HG03064 (cell line): ENCODE measurements around the gene LPP.
"Not testable (repeated sequence)": the region's sequence is repeated elsewhere in the genome, so short reads cannot be mapped to it uniquely, and the experiment has no call there.

Experiments
- ATAC-seq: cut with Tn5 transposase; IDR thresholded peaks from one replicate; pipeline ENCODE4 v1.9.1; 2021; ENCODE audit warnings: low read depth; ENCODE audit not compliant: unreplicated experiment

The LPP gene

DNA sequence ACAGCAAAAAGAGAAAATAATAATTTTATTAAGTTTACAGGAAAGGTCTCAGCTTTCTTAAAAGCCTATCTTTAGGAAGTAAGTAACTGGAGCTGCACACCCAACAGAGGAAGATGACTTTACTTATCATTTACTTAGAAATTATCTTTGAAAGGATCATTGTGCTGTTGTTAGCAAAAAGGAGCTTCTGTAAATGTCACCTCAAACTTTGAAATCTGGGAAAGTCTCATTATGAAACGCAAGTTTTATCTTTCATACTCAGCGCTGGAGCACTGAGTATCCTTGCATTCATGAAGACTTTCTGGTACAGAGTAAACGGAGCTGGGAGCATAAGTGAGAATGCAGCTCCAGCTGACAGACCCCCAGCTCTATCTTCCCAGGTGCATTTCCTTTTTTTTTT, 526.6 kb downstream of the LPP start:
- ATAC-seq, result no peak

DNA sequence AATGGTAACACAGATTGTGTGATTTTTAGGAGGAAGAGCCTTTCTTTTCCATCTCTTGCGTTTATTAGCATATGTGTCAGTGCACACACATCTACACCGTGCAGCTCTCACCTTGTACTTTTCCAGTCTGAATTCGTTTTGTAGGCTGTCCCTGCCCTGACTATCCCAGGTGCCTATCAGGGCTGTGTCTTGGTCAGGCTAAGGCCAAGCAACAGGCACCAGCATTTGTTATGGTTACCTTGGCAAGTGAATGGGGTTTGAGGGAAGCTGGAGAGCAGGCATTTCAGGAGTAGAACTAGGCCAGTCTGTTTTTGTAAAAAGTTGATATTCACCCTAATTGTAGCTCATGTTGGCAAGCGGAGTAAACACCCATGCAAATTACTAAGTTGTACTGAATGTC, 528.4 kb downstream of the LPP start:
- no peak for ATAC-seq

DNA sequence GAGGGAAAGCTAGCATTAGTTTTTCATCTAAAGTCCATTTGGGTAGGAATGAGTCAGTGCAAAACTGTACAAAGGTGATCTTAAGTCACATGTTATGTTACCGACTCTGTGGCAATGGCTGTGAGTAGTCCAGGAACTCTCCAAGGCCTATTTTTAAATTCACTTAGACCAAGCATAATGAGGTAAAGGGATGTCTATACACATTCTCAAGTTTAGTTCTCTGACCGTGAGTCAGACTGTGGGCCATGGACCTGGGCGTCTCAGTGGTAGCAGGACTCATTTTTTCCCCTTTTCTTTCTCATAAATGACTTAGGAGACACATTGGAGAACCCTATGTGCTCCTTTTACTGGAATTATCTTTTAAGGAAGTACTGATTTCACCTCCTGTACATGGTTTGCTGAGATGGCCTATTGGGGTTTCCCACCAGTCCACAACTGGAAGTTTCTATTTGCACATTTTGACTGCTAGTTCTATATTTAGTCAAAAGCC, 529.1 kb downstream of the LPP start:
- no peak for ATAC-seq

DNA sequence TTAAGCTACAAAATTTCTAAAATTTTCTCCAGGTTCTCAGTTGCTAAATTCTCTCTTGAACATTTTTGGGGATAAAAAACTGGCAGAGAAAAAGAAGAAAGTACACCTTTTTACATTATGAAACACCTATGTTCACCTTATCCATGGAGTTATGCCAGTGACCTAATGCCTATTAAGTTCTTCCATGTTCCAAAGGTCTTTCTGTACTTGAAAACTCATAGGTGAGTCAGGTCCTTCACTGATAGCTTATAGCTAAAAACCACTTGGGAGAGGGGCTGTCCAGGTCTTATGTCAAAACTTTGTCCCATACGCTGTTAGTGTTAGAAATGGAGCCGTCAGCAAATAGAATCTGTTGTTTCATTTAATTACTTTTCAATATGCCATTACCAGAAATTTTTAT, 530.3 kb downstream of the LPP start:
- ATAC-seq, result no peak

DNA sequence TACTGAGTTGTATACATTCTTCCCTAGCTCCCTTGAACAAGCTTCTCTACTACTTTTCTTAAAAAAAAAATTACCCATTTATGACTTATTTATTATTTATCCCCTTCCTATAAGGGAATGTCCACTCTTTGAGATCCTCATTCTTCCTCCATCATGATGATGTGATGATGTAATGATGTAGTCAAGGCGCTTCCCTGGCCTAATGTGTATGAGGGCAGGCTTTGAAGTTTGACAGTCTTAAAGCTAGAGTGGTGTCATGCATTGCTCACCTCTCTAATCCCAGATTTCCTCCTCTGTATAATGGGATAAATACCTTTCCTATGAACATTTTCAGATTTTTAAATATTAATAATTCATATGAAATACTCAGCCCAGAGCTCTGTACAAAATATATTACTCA, 531.8 kb downstream of the LPP start:
- no peak for ATAC-seq

DNA sequence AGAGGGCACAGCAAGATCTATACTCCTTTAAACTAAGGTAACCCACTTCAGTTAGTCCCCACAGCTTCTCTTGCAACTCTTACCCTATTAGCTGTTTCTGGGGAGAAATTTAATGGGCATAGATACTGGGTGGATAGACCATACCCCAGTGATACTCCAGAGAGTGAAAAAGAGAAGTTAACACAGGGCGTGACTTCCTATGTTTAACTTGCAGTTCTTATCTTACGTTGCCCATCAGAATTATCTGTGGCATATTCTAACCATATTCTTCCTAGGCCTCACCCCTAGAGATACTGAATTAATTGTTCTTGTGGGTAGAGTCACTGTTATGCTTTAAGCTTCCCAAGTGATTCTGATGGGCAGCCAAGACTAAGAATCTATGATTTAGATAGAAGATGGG, 532.4 kb downstream of the LPP start:
- no peak for ATAC-seq

DNA sequence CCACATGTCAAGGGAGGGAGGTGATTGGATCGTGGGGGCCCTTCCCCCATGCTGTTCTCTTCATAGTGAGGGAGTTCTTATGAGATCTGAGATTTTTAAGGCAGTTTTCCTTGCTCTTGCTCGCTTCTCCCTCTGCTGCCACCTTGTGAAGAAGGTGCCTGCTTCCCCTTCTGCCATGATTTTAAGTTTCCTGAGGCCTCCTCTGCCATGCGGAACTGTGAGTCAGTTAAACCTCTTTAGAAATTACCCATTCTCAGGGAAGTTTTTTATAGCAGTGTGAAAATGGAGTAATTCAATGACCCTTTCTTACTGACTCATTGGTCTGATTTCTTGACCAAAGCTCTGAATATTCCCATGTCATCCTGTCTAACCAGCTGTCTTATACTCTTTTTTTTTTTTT, 533.4 kb downstream of the LPP start:
- no peak for ATAC-seq

DNA sequence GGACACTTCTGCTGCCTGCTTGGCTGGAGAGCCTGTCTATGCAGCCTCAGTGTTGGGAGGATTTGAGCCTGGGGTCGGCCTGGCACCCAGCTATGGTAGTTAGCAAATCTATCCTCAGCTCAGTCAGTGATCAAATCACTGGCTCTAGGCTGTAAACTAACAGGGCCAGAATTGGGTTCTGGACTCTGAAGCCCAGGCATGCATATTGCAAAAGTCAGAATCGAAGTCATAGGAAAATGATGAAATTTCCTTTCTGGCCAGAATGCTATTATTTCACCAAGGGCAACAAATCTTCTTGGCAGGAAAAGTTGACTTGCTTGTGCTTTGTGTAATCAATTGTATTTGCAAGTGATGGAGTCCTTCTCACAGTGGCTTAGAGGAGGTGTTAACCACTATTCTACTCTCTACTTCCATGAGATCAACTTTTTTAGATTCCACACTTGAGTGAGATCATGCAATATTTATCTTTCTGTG, 535.2 kb downstream of the LPP start:
- no peak for ATAC-seq

DNA sequence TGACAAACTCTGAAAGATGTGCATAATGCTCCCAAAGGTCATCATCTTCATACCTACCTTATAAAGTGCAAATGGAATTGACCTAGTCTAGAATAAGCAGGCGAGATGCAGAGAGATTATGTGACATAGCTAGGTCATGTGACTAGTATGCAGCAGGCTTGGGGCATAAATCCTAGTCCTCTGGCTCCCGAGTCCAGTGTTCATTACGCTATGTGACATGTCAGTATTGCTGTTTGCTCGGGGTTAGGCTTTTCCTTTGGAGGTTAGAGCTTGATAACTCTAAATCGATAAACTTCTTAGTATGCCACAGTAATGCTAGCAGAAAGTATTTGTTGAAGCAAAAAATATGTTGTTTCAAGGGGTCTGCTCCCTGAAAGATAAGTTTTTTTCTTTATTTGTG, 536.1 kb downstream of the LPP start:
- ATAC-seq, result no peak

DNA sequence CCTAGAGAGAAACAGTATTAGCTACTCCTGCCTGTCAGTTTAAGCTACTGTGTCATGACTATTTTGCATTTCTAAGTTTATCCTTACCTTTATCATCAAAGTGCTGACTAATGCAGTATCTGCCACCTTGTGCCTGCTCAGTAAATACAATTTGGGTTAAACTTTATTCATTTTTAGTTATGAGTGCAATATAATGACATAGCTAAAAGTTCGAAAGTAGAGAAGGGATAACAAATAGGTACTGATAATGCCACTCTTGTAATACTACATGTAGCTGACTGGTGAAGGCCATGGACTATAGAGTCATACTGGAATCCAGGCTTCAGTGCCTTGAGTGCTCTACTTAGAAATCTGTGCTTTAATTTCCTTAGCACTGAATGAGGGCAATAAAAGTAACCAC, 537.0 kb downstream of the LPP start:
- ATAC-seq, result no peak

DNA sequence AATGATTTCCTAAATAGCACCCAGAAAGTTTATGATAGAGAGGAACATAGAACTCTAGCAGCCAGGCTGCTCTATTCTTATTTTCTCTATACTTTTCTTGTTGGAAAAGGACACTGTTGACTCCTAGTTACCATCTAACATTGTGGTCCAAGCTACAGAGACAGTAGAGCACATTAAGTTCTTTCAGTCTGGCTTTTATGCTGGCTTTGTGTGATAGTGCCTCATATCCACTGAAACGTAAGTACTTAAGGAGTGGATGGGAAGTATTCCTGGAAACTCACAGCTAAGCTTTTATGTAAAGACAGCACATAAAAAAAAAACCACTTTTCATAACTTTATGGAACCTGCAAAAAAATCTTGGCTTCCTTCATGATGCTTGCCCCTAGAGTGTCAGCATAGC, 537.7 kb downstream of the LPP start:
- ATAC-seq, result no peak

DNA sequence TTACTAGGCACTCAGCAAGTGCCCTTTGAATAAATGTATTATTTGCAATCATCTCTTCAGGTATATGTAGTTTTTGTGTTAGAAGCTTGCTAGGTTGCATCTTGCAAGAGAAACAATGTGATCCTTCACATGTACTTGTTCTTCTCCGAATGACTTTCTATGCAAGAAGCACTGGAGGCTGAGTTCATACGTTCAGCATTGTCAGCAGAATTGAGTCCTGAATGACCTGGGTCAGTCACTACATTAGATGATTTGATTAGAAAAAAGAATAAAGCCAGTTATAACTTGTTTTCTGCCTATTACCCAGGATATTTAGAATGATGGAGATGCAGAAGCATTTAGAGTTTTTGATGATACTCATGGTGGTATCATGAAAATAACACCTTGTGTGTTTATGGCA, 538.7 kb downstream of the LPP start:
- ATAC-seq, result no peak

DNA sequence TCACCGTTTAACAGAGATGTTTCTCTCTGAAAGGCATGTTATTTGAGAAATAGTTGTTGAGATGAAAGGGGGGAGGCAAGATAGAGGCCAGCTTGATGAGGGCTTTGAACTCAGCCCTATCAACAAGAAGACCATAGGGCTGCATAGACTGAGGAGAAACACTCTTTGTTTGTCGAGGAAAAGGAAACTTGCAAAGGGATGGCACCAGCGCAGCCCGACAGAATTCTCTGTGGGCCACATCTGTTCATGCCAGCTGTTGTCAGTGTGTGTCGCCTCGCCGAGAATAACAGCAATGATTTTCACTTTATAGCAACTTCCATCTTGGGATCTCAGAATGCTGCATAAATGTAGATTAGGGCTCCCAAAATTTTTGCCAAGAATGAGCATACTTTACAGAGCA, 539.5 kb downstream of the LPP start:
- ATAC-seq, result no peak

DNA sequence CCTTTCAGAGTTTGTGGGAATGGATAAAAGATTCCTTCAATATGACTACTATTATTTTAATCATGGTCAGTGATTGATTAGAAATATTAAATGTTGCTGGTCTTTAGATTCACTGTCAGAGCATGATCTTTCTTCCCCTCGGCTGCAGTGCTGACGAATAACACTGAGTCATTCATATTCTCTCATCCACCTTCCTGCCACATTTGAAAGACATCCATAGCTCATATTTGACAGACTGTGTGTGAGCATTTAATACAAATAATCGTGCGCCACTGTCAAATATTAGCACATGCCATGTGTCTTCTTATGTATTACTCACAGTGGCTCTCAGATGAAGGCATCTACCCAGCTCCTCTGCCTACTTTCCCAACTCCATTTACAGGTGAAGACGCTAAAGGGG, 541.3 kb downstream of the LPP start:
- ATAC-seq, result no peak

DNA sequence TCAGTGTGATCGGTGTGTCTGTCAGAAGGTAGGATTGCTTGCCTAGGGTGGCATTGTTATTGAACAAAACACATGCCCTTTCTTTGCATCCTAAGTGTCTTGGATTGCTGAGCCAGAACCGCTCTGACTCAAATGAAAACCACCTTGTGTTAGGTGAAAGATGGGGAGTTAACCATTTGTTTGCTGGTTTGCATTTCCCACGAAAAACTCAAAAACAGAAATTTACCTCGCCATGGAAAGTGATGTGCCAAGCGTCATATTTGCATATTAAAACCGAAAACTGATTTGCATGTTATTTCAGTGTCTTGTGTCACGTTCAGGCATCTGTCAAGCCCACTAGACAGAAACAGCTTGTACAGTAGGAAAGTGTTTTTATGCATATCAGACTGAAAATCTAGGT, 543.2 kb downstream of the LPP start:
- ATAC-seq, result peak; percentile 65

DNA sequence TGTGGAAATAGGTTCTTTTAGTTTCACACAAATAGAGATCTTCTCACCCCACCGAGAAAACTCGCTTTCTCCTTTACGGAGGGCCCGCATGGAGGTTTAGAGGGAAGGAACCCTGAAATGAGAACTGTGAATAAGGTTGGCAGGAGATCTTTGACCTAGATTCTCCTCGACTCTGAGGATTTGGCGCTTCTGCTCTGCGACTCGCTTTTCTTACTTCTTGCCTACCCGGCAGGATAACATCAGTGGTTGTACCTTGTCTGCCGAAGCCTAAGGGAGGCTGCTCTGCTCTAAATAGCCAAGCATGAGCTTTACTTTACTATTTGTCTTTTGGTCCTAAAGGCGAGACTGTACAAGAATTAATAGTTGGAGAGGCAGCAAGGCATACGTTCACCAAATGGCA, 544.5 kb downstream of the LPP start:
- no peak for ATAC-seq

DNA sequence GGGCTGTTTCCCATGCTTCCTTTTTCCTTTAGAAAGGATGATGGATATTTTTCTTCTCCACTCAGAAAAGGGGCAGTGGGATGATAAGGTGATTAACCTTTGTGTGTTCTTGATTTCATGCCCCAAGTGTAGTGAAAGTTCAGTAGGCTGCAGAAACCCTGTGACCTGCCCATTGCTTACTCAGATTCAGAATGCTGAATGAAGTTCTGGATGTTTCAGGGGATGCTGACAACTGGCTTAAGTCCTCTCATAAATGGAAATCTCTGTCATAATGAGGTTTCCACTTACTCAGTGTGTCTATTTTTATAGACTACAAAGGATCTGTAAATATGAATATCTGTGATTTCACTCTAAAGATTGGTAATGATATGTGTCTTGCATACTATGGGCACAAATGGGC, 546.5 kb downstream of the LPP start:
- no peak for ATAC-seq

DNA sequence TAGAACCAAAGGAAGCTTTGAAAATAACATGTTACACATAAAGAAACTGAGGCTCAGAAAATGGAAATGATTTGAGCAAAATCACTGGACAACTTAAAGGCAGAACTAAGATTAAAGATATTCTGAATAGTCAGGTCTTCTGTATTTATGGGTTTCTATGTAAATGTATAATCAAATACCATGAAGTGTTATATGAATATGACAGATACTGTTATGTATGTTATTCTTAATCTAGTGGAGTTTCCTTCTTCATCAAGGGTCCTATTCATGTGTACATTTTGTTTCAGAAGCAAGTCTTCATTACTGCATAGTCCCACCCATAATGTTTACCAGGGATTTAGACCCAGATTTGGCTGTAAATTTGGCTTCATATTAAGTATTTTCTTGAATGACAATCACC, 547.0 kb downstream of the LPP start:
- no peak for ATAC-seq

DNA sequence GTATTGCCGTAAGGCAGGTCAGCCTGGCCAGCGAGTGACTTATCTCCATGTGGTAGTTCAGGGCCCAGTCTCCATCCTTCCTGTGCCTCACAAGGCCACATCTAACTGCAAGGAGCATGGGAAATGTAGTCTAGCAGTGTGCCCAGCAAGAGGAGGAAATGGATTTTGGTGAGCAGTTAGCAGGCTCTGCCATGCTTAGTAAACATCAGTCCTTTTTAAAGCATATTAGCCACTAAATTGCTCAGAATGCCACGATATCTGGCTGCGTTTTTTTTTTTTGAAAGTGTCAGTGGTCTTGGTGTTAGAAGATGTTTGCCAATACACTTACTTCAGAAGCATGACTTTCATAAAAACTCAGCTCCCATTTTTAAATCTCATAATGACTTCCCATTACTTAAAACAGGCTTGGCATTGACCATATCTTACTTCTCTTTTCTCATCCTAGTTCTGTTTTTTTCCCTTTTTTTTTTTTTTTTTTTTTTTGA, 547.6 kb downstream of the LPP start:
- ATAC-seq, result no peak

DNA sequence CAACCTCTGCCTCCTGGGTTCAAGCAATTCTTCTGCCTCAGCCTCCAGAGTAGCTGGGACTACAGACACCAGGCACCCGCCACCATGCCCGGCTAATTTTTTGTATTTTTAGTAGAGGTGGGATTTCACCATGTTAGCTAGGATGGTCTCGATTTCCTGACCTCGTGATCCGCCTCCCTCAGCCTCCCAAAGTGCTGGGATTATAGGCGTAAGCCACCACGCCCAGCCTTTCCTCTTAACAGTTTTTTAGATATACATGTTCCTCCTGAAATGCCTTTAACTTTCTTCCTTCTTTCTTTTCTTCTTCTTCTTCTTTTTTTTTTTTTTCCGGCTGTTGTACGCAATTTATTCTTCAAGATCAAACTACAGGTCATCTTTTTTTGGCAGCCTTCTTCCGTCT, 548.1 kb downstream of the LPP start:
- ATAC-seq, result not testable (repeated sequence)

DNA sequence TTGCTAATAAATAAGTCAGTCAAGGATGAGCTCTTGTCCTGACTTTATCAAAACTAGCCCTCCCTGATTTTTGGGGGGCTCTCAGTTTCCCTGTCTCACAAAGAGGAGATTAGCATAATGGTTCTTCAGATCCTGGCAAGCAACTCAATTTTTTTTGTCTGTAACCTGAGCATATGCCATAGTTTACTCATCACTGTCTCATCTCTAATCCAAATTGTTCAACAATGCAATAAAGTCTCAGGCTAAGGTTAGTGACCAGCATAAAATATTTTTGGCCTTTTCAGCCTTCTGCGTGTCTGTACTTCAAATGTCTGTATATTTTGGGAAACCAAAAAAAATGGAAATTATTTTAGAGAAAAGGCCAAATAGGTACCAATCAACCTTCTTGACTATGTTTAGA, 552.2 kb downstream of the LPP start:
- no peak for ATAC-seq

DNA sequence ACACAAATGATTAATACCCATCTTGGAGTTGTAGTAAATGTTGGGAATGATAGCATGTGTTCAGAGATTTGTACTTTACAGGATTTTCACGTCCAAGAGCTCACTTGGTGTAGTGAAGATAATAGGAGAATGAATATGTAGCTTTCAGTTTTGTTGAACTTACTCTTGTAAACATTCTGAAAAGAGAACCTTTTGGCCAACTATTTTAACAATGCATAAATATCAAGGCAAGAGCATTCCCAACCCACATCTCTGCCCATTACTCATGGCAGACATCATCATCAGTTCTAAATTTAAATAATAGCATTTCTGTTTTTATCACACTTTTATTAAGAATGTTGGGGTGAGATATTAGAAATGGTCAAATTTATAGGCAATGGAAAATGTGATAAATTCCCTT, 552.6 kb downstream of the LPP start:
- no peak for ATAC-seq
